GM20000 (cell line): ENCODE data around the gene TMEM100.

Source experiments
- DNase-seq: peaks from one replicate; pipeline ENCODE4 v3.0.0; 2012; ENCODE audit warnings: low spot score
- TF ChIP-seq, protein P1 (sequence below): IDR thresholded peaks from 2 replicates; pipeline ENCODE4 v1.5.1; 2012; ENCODE audit warnings: mild to moderate bottlenecking, control low read depth; ENCODE audit errors: extremely low read depth, missing control alignments

The TMEM100 gene

DNA sequence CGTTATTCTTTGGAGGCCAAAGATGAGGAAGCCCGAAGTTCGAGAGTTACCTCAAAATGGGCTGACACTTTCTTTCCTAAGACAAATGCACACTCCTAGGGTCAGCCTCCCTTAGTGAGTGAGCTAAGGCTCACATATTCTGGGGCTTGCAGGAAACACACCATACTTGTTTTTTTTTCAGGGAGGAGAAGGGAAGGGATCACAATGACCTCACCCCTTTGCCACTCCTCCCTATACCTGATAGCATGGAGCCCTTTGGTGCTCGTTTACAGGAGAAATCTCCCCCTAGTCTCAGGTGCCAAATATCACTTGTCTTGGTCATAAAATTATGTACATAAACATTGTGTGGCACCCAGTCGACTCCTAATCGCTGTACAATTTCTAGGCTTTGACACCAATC is 4.6 kb upstream of the TMEM100 start:
- TF ChIP-seq, protein P1, sequence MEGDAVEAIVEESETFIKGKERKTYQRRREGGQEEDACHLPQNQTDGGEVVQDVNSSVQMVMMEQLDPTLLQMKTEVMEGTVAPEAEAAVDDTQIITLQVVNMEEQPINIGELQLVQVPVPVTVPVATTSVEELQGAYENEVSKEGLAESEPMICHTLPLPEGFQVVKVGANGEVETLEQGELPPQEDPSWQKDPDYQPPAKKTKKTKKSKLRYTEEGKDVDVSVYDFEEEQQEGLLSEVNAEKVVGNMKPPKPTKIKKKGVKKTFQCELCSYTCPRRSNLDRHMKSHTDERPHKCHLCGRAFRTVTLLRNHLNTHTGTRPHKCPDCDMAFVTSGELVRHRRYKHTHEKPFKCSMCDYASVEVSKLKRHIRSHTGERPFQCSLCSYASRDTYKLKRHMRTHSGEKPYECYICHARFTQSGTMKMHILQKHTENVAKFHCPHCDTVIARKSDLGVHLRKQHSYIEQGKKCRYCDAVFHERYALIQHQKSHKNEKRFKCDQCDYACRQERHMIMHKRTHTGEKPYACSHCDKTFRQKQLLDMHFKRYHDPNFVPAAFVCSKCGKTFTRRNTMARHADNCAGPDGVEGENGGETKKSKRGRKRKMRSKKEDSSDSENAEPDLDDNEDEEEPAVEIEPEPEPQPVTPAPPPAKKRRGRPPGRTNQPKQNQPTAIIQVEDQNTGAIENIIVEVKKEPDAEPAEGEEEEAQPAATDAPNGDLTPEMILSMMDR, result no peak
- no peak for DNase-seq

DNA sequence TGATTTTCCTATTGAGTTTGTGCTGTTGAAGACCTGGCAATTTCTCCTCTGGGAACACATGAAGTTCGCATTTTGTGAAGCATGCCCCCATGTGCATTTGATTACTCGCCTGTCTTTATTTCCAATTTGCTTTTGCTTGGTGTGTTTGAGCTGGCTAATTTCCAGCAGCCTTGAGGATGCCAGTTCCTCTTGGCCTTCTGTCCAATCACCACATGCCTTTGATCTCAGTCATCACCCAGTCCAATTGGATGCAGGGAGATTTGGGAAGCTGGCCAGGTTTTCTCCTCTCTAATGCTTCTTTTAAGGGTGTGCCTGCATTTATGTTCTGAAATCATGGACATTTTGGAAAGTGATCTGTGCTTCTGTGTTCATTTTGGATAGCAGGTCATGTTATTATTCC is 3.8 kb upstream of the TMEM100 start:
- no peak for DNase-seq
- TF ChIP-seq, protein P1, result no peak

DNA sequence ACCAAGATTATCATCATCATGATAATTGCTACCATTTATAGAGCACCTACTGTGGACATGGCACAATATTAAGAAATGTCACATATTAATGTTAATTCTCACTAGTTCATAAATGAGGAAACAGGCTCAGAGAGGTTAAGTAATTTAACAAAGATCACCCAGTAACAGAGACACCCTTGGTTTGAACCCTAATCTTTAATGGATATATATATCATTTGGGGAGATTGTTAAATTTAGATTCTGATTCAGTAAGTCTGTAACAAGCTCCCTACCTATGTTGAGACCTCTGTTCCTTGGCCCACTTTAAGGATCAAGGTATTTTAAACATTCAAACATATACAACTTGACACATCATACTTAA is 804 bp upstream of the TMEM100 start:
- TF ChIP-seq, protein P1, result no peak
- no peak for DNase-seq

DNA sequence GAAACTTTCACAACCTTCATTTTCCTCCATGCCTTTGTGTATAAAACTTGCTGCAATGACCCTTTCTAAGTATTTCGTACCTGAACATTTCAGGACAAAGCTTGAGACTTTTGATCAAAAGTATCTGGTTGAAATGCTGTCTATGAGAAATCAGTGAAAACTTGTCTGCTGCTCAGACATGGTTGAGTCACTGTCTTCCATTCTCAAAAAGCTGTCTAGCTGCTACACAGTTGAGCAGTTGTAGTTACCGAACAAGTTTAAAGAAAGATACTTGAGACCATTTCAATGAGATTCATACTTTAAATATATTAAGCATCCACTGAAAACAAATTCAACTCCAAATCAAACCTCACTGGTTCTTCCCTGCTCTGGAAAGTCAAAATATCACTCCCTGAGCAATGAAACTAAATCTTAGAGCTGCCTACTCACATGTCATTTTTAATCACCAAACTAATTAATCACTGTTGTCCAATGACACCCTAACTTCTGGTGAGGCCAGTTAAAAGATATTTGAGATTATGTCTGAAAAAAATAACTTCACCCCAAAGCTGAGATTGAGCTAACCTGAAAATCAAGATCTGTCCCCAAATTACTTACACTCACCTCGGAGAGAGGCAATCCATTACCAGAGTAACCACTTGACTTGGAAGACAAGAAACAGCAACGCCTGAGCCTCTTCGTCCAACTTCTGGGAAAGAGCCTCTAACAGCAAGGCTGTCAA is 488 bp downstream of the TMEM100 start:
- TF ChIP-seq, protein P1, result no peak
- no peak for DNase-seq

DNA sequence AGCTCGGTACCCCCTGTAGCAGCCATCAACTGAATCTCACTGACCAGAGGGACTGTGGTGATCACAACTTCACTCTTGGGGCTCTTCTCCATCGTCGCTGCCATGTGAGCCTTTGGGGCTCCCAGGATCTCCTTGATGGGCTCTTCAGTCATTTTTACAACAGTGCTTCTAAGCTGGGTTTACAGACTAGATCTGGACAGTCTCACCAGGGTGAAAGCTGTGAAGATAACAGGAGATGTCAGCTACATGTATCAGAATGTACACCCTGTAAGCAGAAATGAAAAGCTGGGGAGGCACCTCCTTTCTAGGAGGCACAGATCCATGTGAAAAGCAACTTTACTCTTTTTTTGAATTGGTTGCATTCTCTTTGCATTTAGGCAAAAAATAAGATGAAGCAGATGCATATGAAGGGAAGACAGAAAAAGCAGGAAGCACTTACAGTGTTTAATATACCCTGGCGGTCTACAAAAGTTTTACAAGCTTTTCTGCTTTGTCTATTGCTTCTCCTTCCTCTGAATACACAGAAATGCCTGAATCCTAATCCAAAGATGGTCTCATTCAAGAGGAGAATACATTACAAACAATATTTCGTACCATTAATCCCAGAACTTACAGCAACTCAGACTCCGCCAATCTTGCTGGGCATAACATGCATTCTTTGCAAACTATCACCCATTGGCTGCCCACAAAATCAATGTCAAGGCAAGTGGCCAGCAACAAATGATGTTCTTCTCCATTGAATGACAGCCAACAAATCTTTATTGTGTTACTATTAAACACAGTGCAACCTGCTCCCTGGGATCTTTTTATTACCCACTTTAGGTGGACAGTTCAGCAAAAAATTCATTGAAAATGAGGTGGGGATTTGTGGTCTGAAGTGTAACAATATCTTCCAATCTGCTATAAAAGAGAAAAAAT is 1.5 kb downstream of the TMEM100 start:
- DNase-seq, result no peak
- TF ChIP-seq, protein P1, result no peak

DNA sequence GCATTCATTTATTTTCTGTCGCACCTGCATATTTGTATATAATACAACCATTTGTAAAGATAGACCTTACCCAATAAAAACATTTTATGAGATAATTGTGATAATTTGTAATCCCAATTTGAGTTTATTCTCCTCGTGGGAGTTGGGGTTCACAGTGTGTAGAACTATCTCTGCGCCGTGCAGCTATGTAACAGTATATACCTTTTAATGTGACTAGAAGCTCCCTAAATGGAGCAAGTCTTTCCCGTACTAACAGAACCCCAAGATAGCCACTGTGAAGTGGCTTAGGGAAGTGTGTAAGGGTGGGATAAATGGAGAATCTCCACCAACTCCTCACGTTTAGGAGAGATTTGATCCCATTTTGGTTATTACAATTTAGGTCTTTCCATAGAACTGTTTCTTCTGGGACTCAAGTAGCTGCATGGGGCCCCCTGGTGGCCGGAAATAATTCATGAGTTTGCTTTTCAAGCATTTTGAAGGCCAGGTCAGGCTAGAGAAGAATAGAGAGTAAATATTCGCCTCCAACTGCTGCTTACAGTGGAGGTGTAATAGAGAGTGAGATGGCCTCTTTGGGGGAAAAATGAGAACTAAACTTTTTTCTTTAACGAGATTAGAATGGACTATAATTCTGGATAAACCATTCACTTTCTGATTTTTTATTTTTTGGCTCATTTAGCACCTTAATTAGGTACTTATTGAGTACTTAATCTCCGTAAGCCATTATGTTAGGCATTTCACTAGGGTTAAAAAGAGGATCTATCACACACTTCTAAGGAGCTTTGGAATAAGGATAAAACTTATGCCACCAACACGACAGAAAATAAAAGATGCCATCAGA is 4.5 kb downstream of the TMEM100 start:
- TF ChIP-seq, protein P1, result peak; percentile 70
- DNase-seq, result peak; percentile 24

DNA sequence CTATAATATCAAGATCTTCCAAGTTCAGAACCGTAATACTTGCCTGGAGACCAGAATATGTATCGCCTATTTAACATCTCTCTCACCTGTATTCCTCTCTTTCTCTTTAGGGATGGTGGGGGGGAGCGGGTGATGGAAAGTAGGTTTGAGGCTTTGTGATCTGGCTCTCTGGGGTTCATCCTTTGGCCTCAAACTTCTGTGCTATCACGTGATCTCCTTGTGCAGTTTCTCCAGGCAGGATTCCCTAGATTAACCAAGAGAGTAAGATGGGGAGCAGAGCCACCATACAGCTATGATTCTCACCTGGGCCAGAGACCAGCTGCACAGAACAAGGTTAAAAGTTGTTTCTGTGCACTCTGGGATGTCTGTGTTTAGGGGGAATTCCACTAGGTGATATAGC is 5.2 kb downstream of the TMEM100 start:
- TF ChIP-seq, protein P1, result no peak
- DNase-seq, result no peak
